SK-N-SH (cell line): ENCODE results near the gene AGRN. TPM values are rescaled to one million over a fixed set of nuclear protein-coding genes. Genes with fewer than 3 reads are reported as not detected.
A peak's percentile ranks its signal among the peaks of the same experiment; 100 is the strongest.

Experiments
- CTCF ChIA-PET: fragments of 300-600, 350-600 bp; formaldehyde crosslinking; extraction: SDS; loops from one replicate; lab custom pipeline; 2021; lab: Yijun Ruan, JAX
- POLR2A ChIA-PET: fragments of 350-600 bp; sonication (Branson Sonifier 250); formaldehyde crosslinking; extraction: SDS; loops from one replicate; lab custom pipeline; 2020; ENCODE audit warnings: antibody characterized with exemption, inconsistent platforms; lab: Yijun Ruan, JAX
- DNase-seq: peaks from one replicate; pipeline ENCODE4 v3.0.0; 2012
- H2AFZ ChIP-seq: fragments of 200-600 bp; sonication (generic); 2 replicates; pipeline ENCODE4 v1.8.1; 2016; ENCODE audit warnings: antibody characterized with exemption, mild to moderate bottlenecking, low read depth
- H3F3A ChIP-seq: fragments of 200-600 bp; sonication (generic); replicated peaks from 2 replicates; pipeline ENCODE3; 2016; ENCODE audit warnings: antibody characterized with exemption, mild to moderate bottlenecking; ENCODE audit not compliant: insufficient read depth
- H3K27ac ChIP-seq, 2 experiments: fragments of 200-500 bp in 1 of 2; fragments of 200-600 bp in 1 of 2; sonication (Bioruptor generic) in 1 of 2; sonication (generic), shearing (Covaris generic) in 1 of 2; 2 replicates each; pipeline versions ENCODE4 v1.5.1 to v1.6.1; 2014 to 2016; ENCODE audit warnings: low read depth in 2 of 2, inconsistent platforms in 1 of 2, low read length in 1 of 2, mild to moderate bottlenecking in 1 of 2, mixed read lengths in 1 of 2
- H3K27me3 ChIP-seq: fragments of 200-600 bp; sonication (generic), shearing (Covaris generic); 2 replicates; pipeline ENCODE4 v1.6.1; 2016; ENCODE audit warnings: mixed run types; ENCODE audit not compliant: insufficient read depth
- H3K36me3 ChIP-seq, 2 experiments: fragments of 200-500 bp in 1 of 2; fragments of 200-600 bp in 1 of 2; sonication (Bioruptor generic) in 1 of 2; sonication (generic) in 1 of 2; replicated peaks in 1 of 2; 2 replicates each; pipeline versions ENCODE3 to v1.5.1; 2014 to 2016; ENCODE audit warnings: low read length in 1 of 2, mild to moderate bottlenecking in 1 of 2; ENCODE audit not compliant: insufficient read depth in 2 of 2, control insufficient read depth in 1 of 2
- H3K4me1 ChIP-seq, 2 experiments: fragments of 200-500 bp in 1 of 2; fragments of 200-600 bp in 1 of 2; sonication (Bioruptor generic) in 1 of 2; sonication (generic), shearing (Covaris generic) in 1 of 2; 2 replicates each; pipeline versions ENCODE4 v1.5.1 to v1.6.1; 2014 to 2016; ENCODE audit warnings: low read depth in 1 of 2, low read length in 1 of 2, mixed run types in 1 of 2; ENCODE audit not compliant: insufficient read depth in 2 of 2, control insufficient read depth in 1 of 2
- H3K4me2 ChIP-seq: fragments of 200-600 bp; sonication (generic), shearing (Covaris generic); 2 replicates; pipeline ENCODE4 v1.6.1; 2017; ENCODE audit warnings: mixed run types
- H3K4me3 ChIP-seq, 2 experiments: fragments of 200-500 bp in 1 of 2; fragments of 200-600 bp in 1 of 2; sonication (Bioruptor generic) in 1 of 2; sonication (generic), shearing (Covaris generic) in 1 of 2; 2 replicates each; pipeline versions ENCODE4 v1.5.1 to v1.8.1; 2014 to 2016; ENCODE audit warnings: low read depth in 2 of 2, inconsistent platforms in 1 of 2, low read length in 1 of 2, mild to moderate bottlenecking in 1 of 2, mixed read lengths in 1 of 2, moderate library complexity in 1 of 2
- H3K79me2 ChIP-seq: fragments of 200-600 bp; sonication (generic); 2 replicates; pipeline ENCODE4 v1.8.1; 2017; ENCODE audit warnings: mild to moderate bottlenecking; ENCODE audit not compliant: insufficient read depth
- H3K9ac ChIP-seq: fragments of 200-600 bp; sonication (generic); 2 replicates; pipeline ENCODE4 v1.6.1; 2017; ENCODE audit warnings: mixed run types
- H3K9me2 ChIP-seq: fragments of 200-600 bp; sonication (generic); 2 replicates; pipeline ENCODE4 v1.6.1; 2017; ENCODE audit warnings: mixed run types
- H3K9me3 ChIP-seq: fragments of 200-600 bp; sonication (generic); 2 replicates; pipeline ENCODE4 v1.6.1; 2017; ENCODE audit warnings: mixed run types, mild to moderate bottlenecking, moderate library complexity
- H4K20me1 ChIP-seq: fragments of 200-600 bp; sonication (generic); 2 replicates; pipeline ENCODE4 v1.6.1; 2017; ENCODE audit warnings: mild to moderate bottlenecking, mixed run types; ENCODE audit not compliant: insufficient read depth
- CTCF ChIP-seq: fragments of 200-600 bp; sonication (generic); IDR thresholded peaks from 2 replicates; pipeline ENCODE4 v1.6.1; 2017; ENCODE audit warnings: antibody characterized with exemption, mild to moderate bottlenecking, moderate library complexity
- ELF1 ChIP-seq: IDR thresholded peaks from 2 replicates; pipeline ENCODE4 v1.4.0; 2012
- EZH2phosphoT487 ChIP-seq: fragments of 200-600 bp; sonication (generic); IDR thresholded peaks from 2 replicates; pipeline ENCODE4 v1.6.1; 2017; ENCODE audit warnings: low read depth, mixed run types, mild to moderate bottlenecking, antibody characterized with exemption, moderate library complexity, borderline replicate concordance
- GABPA ChIP-seq: IDR thresholded peaks from 2 replicates; pipeline ENCODE4 v1.4.0; 2012; ENCODE audit warnings: low read depth, mild to moderate bottlenecking
- GATA2 ChIP-seq: sonication (generic); formaldehyde crosslinking; IDR thresholded peaks from 2 replicates; pipeline ENCODE4 v1.5.0; 2020; ENCODE audit warnings: mild to moderate bottlenecking, missing genetic modification reagents
- MEF2A ChIP-seq: IDR thresholded peaks from 2 replicates; pipeline ENCODE4 v1.4.0; 2012; ENCODE audit warnings: low read depth, borderline replicate concordance
- NFIC ChIP-seq: IDR thresholded peaks from 2 replicates; pipeline ENCODE4 v1.4.0; 2012; ENCODE audit warnings: borderline replicate concordance
- PBX3 ChIP-seq: IDR thresholded peaks from 2 replicates; pipeline ENCODE4; 2012
- POLR2AphosphoS5 ChIP-seq: IDR thresholded peaks from 2 replicates; pipeline ENCODE4 v1.6.1; 2012; ENCODE audit warnings: low read depth, low read length
- RCOR1 ChIP-seq: fragments of 150-350 bp; IDR thresholded peaks from 2 replicates; pipeline ENCODE4 v1.6.1; 2017; ENCODE audit warnings: antibody characterized with exemption, low read length
- REST ChIP-seq: IDR thresholded peaks from 2 replicates; pipeline ENCODE4 v1.6.1; 2012; ENCODE audit warnings: mild to moderate bottlenecking, low read depth, low read length, moderate library complexity
- RFX5 ChIP-seq: IDR thresholded peaks from 2 replicates; pipeline ENCODE4 v1.6.1; 2012; ENCODE audit warnings: mild to moderate bottlenecking, improper control_type of control experiment, low read length
- SMC3 ChIP-seq: IDR thresholded peaks from 2 replicates; pipeline ENCODE4 v1.6.1; 2012; ENCODE audit warnings: low read depth, low read length, improper control_type of control experiment
- TAF1 ChIP-seq: IDR thresholded peaks from 2 replicates; pipeline ENCODE4 v1.6.1; 2012; ENCODE audit warnings: low read depth, mild to moderate bottlenecking, low read length, moderate library complexity, borderline replicate concordance
- TEAD4 ChIP-seq: IDR thresholded peaks from 2 replicates; pipeline ENCODE4 v1.4.0; 2012; ENCODE audit warnings: mild to moderate bottlenecking, borderline replicate concordance; ENCODE audit not compliant: insufficient read depth
- ZBTB33 ChIP-seq: IDR thresholded peaks from 2 replicates; pipeline ENCODE4 v1.4.0; 2012; ENCODE audit warnings: low read depth, borderline replicate concordance
- WGBS: methylation state at CpG from one replicate; pipeline ENCODE4 v1.1.6; 2017; ENCODE audit warnings: low lambda C conversion rate; 5-methylcytosine and 5-hydroxymethylcytosine counted together
- polyA plus RNA-seq, 3 experiments: library from polyadenylated mRNA; depleted of rRNA; stranded (reverse); fragments of >200 nt; gene quantifications; 2 replicates each; pipeline ENCODE4 v1.2.3, GENCODE V29; 2012
- TF ChIP-seq, protein P1 (sequence below): fragments of 150-350 bp; IDR thresholded peaks from 2 replicates; pipeline ENCODE4 v1.6.1; 2016; ENCODE audit warnings: mild to moderate bottlenecking, low read depth, low read length
- TF ChIP-seq, protein P2 (sequence below): fragments of 150-350 bp; IDR thresholded peaks from 2 replicates; pipeline ENCODE4 v1.6.1; 2017; ENCODE audit warnings: antibody characterized with exemption, low read length, low read depth, borderline replicate concordance

AGRN gene
- polyA plus RNA-seq, 1 of the 3 experiments (the other 2 are of a cell fraction) = 31.6 TPM

- POLR2A ChIA-PET = no interaction called here
- Histone ChIP-seq H3K9me2 (no peaks in the 10 kb centered on the region), H3K4me1 (peaks cover 0 to 10% of the 10 kb centered on the region in 2 experiments; a peak in 1 of 4 replicates), H4K20me1 (no peaks in the 10 kb centered on the region), H3K9me3 (no peaks in the 10 kb centered on the region), H3K4me2 (peak overlapping the region; percentile 82; the same call in 1 of the 2 replicates), H3K4me3 (peak overlapping the region; percentile 37 to 73; a peak in 3 of 4 replicates), H3K36me3 (peaks cover 0 to 4% of the 10 kb centered on the region in 2 experiments), H3K27me3 (no peaks in the 10 kb centered on the region), H3K79me2 (no peaks in the 10 kb centered on the region), H2AFZ (no peak overlapping the region), H3K9ac (no peak overlapping the region), H3K27ac (peak overlapping the region in 1 of 2 experiments; percentile 28; a peak in 1 of 4 replicates), H3F3A (no peaks in the 10 kb centered on the region)
- peak; percentile 75 for DNase-seq
- TF ChIP-seq TAF1 (no peak), RFX5 (no peak), MEF2A (no peak), NFIC (no peak; the same call in 1 of the 2 replicates), CTCF (no peak), REST (no peak), PBX3 (no peak), SMC3 (no peak), ELF1 (no peak), RCOR1 (no peak), EZH2phosphoT487 (no peak), TEAD4 (no peak), POLR2AphosphoS5 (no peak), ZBTB33 (no peak), GATA2 (CRISPR knock-in tag) (no peak), GABPA (no peak)
- TF ChIP-seq, protein P1, sequence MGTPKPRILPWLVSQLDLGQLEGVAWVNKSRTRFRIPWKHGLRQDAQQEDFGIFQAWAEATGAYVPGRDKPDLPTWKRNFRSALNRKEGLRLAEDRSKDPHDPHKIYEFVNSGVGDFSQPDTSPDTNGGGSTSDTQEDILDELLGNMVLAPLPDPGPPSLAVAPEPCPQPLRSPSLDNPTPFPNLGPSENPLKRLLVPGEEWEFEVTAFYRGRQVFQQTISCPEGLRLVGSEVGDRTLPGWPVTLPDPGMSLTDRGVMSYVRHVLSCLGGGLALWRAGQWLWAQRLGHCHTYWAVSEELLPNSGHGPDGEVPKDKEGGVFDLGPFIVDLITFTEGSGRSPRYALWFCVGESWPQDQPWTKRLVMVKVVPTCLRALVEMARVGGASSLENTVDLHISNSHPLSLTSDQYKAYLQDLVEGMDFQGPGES = no peak
- TF ChIP-seq, protein P2, sequence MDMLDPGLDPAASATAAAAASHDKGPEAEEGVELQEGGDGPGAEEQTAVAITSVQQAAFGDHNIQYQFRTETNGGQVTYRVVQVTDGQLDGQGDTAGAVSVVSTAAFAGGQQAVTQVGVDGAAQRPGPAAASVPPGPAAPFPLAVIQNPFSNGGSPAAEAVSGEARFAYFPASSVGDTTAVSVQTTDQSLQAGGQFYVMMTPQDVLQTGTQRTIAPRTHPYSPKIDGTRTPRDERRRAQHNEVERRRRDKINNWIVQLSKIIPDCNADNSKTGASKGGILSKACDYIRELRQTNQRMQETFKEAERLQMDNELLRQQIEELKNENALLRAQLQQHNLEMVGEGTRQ = no peak
- 37% methylated on average over 5 of the region's 33 CpGs for WGBS
- CTCF ChIA-PET = interaction anchor here (1.0 to 6.0 kb wide), 8 partner anchors 12 to 270 kb away, joined by 3 to 52 read pairs (median 6); partner anchors contain the start of gene PERM1
Measured at GRCh38 chr1:1021010-1021919, 1.3 kb downstream of the AGRN start.
